BE2C (cell line): ENCODE measurements around the gene LTBP2.

Source experiments
- DNase-seq: peaks from one replicate; pipeline ENCODE4 v3.0.0-alpha.2; 2020
- H3K27me3 ChIP-seq: fragments of 250-450 bp; sonication (Bioruptor Pico); 2 replicates; pipeline ENCODE4 v1.5.1; 2020; ENCODE audit warnings: mild to moderate bottlenecking
- H3K36me3 ChIP-seq: fragments of 250-450 bp; sonication (Bioruptor Pico); 2 replicates; pipeline ENCODE4 v1.5.1; 2020; ENCODE audit warnings: mild to moderate bottlenecking
- H3K4me1 ChIP-seq: fragments of 250-450 bp; sonication (Bioruptor Pico); 2 replicates; pipeline ENCODE4 v1.5.1; 2020
- H3K4me3 ChIP-seq: 2 replicates; pipeline ENCODE4 v1.5.1; 2011; ENCODE audit warnings: low read depth, low read length
- H3K9me3 ChIP-seq: fragments of 250-450 bp; sonication (Bioruptor Pico); 2 replicates; pipeline ENCODE4 v1.5.1; 2020
- CTCF ChIP-seq: IDR thresholded peaks from 2 replicates; pipeline ENCODE4 v1.5.1; 2012; ENCODE audit warnings: mild to moderate bottlenecking, low read depth, low read length

Gene LTBP2

GRCh38 chr14:74586681-74587362, 25.2 kb downstream of the LTBP2 start:
- H3K9me3 ChIP-seq: no peaks in the 10 kb centered on the region
- DNase-seq: no peak
- no peaks in the 10 kb centered on the region for H3K27me3 ChIP-seq
- no peaks in the 10 kb centered on the region for H3K4me1 ChIP-seq
- TF ChIP-seq CTCF: no peak
- H3K36me3 ChIP-seq: no peaks in the 10 kb centered on the region
- no peak overlapping the region for H3K4me3 ChIP-seq

- Histone ChIP-seq H3K4me1 (no peaks in the 10 kb centered on the region), H3K27me3 (no peaks in the 10 kb centered on the region), H3K36me3 (no peaks in the 10 kb centered on the region), H3K9me3 (no peaks in the 10 kb centered on the region), H3K4me3 (no peak overlapping the region)
- no peak for TF ChIP-seq CTCF
- DNase-seq: no peak
Measured at GRCh38 chr14:74585406-74586335, 26.4 kb downstream of the LTBP2 start.

- no peak for TF ChIP-seq CTCF
- Histone ChIP-seq H3K4me1 (no peaks in the 10 kb centered on the region), H3K36me3 (no peaks in the 10 kb centered on the region), H3K27me3 (no peaks in the 10 kb centered on the region), H3K9me3 (no peaks in the 10 kb centered on the region), H3K4me3 (no peak overlapping the region)
- DNase-seq: no peak
Measured at GRCh38 chr14:74584951-74585350, 27.1 kb downstream of the LTBP2 start.

- no peaks in the 10 kb centered on the region for H3K9me3 ChIP-seq
- DNase-seq: no peak
- H3K4me3 ChIP-seq: no peak overlapping the region
- TF ChIP-seq CTCF: no peak
- no peaks in the 10 kb centered on the region for H3K27me3 ChIP-seq
- no peaks in the 10 kb centered on the region for H3K4me1 ChIP-seq
- no peaks in the 10 kb centered on the region for H3K36me3 ChIP-seq
Measured at GRCh38 chr14:74583689-74584434, 28.2 kb downstream of the LTBP2 start.

- no peaks in the 10 kb centered on the region for H3K9me3 ChIP-seq
- no peak for DNase-seq
- H3K4me1 ChIP-seq: no peaks in the 10 kb centered on the region
- no peak for TF ChIP-seq CTCF
- no peaks in the 10 kb centered on the region for H3K27me3 ChIP-seq
- H3K4me3 ChIP-seq: no peak overlapping the region
- no peaks in the 10 kb centered on the region for H3K36me3 ChIP-seq
Measured at GRCh38 chr14:74582910-74583581, 29.0 kb downstream of the LTBP2 start.
